Lung (tissue), 12 donors: Measurements from ENCODE around the gene PCYT2. TPM values are rescaled to one million over a fixed set of nuclear protein-coding genes. Genes with fewer than 3 reads are reported as not detected.

ENCODE experiments used
- ATAC-seq: fragments of 200-7000 bp; cut with Tn5 transposase; one replicate; pipeline ENCODE4 v1.9.1; 2020; ENCODE audit warnings: moderate number of reproducible peaks; ENCODE audit not compliant: insufficient read depth, low FRiP score
- DNase-seq, 3 donors: peaks; one replicate each; pipeline ENCODE4 v3.0.0-alpha.2; 2013 to 2017
- H3K27ac ChIP-seq, 2 donors: one replicate each; pipeline ENCODE4 v1.5.1; 2013; ENCODE audit warnings: mild to moderate bottlenecking in 2 of 2, moderate library complexity in 2 of 2, control low read depth in 1 of 2, inconsistent platforms in 1 of 2, low read depth in 1 of 2, low read length in 1 of 2
- H3K27me3 ChIP-seq, 3 donors: one replicate each; pipeline ENCODE4 v1.5.1; 2013; ENCODE audit warnings: low read length in 2 of 3; ENCODE audit not compliant: control insufficient read depth in 3 of 3, insufficient read depth in 3 of 3
- H3K36me3 ChIP-seq, 4 donors: one replicate each; pipeline ENCODE4 v1.5.1; 2013; ENCODE audit warnings: low read length in 4 of 4, mild to moderate bottlenecking in 1 of 4, moderate library complexity in 1 of 4; ENCODE audit not compliant: control insufficient read depth in 4 of 4, insufficient read depth in 4 of 4
- H3K4me1 ChIP-seq, 5 donors: one replicate each; pipeline ENCODE4 v1.5.1; 2013; ENCODE audit warnings: low read length in 5 of 5, mild to moderate bottlenecking in 2 of 5, moderate library complexity in 1 of 5; ENCODE audit not compliant: control insufficient read depth in 5 of 5, insufficient read depth in 5 of 5
- H3K4me3 ChIP-seq: one replicate; pipeline ENCODE4 v1.5.1; 2013; ENCODE audit warnings: mild to moderate bottlenecking, control low read depth, moderate library complexity
- H3K9ac ChIP-seq, 2 donors: one replicate each; pipeline ENCODE4 v1.5.1; 2013; ENCODE audit warnings: low read length in 2 of 2, control low read depth in 1 of 2; ENCODE audit not compliant: insufficient read depth in 1 of 2
- H3K9me3 ChIP-seq, 4 donors: one replicate each; pipeline ENCODE4 v1.5.1; 2013; ENCODE audit warnings: low read length in 3 of 4, mild to moderate bottlenecking in 1 of 4, moderate library complexity in 1 of 4; ENCODE audit not compliant: control insufficient read depth in 4 of 4, insufficient read depth in 3 of 4
- CTCF ChIP-seq: IDR thresholded peaks from 2 replicates; pipeline ENCODE4 v1.5.1; 2012; ENCODE audit warnings: mild to moderate bottlenecking; ENCODE audit errors: control extremely low read depth, extremely low read depth
- WGBS, 2 donors: extraction: QIAGEN DNeasy Blood & Tissue Kit; methylation state at CpG; one replicate each; pipeline ENCODE4 v1.1.7; 2013; 5-methylcytosine and 5-hydroxymethylcytosine counted together
- polyA plus RNA-seq, 2 donors: library from polyadenylated mRNA; stranded (reverse); fragments of 200-250 nt; gene quantifications; one replicate each; pipeline ENCODE4 v1.2.1, GENCODE V29; 2013
- total RNA-seq, 2 donors: library from RNA; depleted of rRNA in 1 of 2; stranded (reverse); fragments of >200 nt in 1 of 2; gene quantifications; one replicate each; pipeline ENCODE4 v1.2.1, GENCODE V29; 2014 to 2021
- donor health status: control.
- donor health status: control.
- donor health status: Bipolar disorder and iron deficiency.
- donor health status: healthy.
- donor health status: DM: yes; HTN: yes; CAD: no.

The PCYT2 gene
- total and polyA plus RNA-seq, 4 donors: 23.0 to 91.6 (median 67.5) TPM

GRCh38 chr17:81902653-81903414 is 8.4 kb downstream of the PCYT2 start:
- no peaks in the 10 kb centered on the region for H3K27me3 ChIP-seq
- DNase-seq: no peak
- H3K36me3 ChIP-seq: peaks cover 3 to 52% (median 11%) of the 10 kb centered on the region in 4 donors
- H3K9ac ChIP-seq: no peak overlapping the region
- H3K9me3 ChIP-seq: no peaks in the 10 kb centered on the region
- H3K4me3 ChIP-seq: no peak overlapping the region
- H3K4me1 ChIP-seq: peaks cover 0 to 10% (median 0%) of the 10 kb centered on the region in 5 donors
- no peak for ATAC-seq
- no peak for TF ChIP-seq CTCF
- no peak overlapping the region for H3K27ac ChIP-seq
- 32 to 48% methylated on average over 32 to 47 of the region's 47 CpGs for WGBS, 2 donors

DNA sequence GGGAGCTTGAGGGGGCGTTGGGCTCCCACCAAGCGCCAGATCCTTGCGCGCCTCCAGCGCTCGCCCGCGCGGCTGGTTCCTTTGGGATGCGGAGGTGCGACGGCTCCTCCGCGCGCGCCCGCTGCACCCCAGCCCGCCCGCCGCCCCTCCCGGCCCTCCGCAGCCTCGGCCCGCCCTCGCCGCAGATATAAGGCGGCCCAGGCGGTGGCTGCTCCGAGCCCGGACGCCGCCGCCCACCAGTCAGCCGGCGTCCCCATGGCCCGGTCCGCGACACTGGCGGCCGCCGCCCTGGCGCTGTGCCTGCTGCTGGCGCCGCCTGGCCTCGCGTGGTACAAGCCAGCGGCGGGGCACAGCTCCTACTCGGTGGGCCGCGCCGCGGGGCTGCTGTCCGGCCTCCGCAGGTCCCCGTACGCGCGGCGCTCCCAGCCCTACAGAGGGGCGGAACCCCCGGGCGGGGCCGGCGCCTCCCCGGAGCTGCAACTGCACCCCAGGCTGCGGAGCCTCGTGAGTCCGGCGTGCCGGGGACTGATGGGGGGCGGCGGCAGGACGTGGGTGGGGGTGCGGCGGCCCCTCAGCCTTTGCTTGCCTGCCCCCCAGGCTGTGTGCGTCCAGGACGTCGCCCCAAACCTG is 9.1 kb downstream of the PCYT2 start, which contains the start of gene NPB:
NPB (plus strand) TSS at position 216 of the 630 bp plus-strand sequence; CDS start at position 256, 40 bp downstream.
- Histone ChIP-seq H3K4me3 (no peak within 1 kb of the TSS), H3K9me3 (no peaks in the 10 kb centered on the region), H3K27ac (no peak within 1 kb of the TSS), H3K36me3 (peaks cover 3 to 46% (median 12%) of the 10 kb centered on the region in 4 donors), H3K9ac (no peak within 1 kb of the TSS), H3K4me1 (peaks cover 0 to 10% (median 0%) of the 10 kb centered on the region in 5 donors), H3K27me3 (no peaks in the 10 kb centered on the region)
- ATAC-seq (peak; percentile 46), DNase-seq (peak; percentile 33 to 53 (median 38))
- TF ChIP-seq CTCF: no peak
- 1 to 3% methylated on average over 25 to 79 of the region's 79 CpGs for WGBS, 2 donors

DNA sequence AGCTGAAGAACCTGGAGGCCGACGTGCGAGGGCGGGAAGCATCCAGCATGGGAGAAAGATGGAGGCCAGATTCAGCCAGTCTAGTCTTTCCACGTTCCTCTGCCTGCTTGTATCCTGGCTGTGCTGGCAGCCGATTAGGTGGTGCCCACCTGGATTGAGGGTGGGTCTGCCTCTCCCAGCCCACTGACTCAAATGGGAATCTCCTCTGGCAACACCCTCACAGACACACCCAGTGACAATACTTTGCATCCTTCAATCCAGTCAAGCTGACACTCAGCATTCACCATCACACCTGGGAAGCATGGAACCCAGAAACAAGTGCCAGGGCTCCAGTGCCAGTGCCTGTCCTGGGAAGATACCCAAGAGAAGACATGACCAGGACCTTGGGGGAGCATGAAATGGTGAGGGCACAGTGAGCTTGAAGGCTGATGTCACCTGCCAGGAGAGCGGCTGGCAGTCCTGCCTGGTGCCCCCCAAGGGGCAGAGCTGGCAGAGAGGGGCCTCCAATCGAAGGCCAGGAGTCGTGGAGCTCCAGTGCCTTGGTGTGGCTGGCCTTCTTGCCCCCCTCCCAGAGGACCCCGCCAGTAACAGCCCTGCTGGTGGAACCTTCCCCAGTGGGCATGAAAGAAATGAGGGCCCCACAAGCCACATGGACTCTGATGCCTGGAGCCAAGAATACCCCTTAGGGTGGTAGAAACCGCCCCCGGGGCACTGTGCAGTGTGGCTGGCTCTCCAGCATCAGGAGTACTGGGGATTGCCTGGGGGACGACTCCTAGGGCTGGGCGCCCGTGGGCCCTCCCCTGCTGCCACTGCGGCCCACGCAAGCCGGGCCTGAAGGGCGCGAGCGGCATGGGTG is 9.8 kb downstream of the PCYT2 start:
- WGBS, 2 donors: 55 to 70% methylated on average over 17 to 21 of the region's 21 CpGs
- Histone ChIP-seq H3K9ac (no peak overlapping the region), H3K27ac (no peak overlapping the region), H3K9me3 (no peaks in the 10 kb centered on the region), H3K27me3 (no peaks in the 10 kb centered on the region), H3K4me1 (peaks cover 0 to 10% (median 0%) of the 10 kb centered on the region in 5 donors), H3K36me3 (peaks cover 4 to 45% (median 12%) of the 10 kb centered on the region in 4 donors), H3K4me3 (no peak overlapping the region)
- no peak for DNase-seq
- TF ChIP-seq CTCF: no peak
- no peak for ATAC-seq
